ENCODE data around the gene CST9. TPM values are rescaled to one million over a fixed set of nuclear protein-coding genes. Genes with fewer than 3 reads are reported as not detected.

The CST9 gene
- total and polyA plus RNA-seq, 2 of the 13 experiments (the other 11 are each of a cell fraction or from before 2014, with no cell fraction given): 0.07 TPM; not detected in 1

DNA sequence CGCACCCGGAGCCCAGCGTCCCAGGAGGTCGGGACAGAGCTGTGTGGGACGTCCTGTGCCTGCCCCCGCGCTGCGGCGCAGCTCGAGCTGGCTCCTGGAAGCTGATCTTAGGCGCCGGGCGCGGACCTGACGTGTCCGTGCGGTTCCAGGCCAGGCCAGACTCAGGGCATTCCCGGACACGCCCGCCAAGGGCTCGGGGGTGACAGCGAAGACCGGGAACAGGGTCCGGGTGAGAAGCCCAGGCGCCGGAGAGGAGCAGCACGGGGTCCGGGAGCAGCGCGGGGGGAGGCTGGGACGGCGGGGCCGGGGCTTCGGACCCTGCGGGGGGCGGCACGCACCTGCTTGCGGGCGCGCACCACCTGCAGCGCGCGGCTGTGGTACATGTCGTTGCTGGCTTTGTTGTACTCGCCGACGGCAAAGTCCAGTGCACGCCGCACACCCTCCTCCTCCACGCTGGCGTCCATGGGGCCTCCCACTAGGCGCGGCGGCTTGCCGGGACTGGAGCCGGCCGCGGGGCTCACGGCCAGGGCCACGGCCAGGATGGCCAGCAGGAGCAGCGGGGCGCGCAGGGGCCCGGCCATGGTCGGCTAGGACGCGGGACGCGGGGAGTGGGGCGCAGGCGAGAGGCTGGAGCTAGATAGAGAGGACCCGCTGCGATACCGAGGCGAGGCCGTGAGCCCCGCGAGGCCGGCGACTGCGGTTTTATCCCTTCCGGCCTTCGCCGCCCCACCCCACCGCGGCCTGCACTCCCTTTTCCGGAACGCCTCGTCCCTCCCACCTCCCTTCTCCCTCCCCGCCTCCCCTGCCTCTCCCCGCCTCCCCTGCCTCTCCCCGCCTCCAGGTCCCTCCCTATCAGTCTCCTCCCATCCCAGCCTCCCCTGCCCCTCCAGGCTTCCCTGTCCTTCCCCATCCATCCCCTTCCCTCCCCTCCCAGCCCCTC lies 31.8 kb upstream of the CST9 start, which contains the start of gene CST3 (continued):
- no peak; the same call in 1 of the 2 replicates for TF ChIP-seq ZNF75D (CRISPR knock-in tag; IDR thresholded peaks at IDR 0.05; ENCODE audit: borderline replicate concordance)
- peak; percentile 89; the same call in 1 of the 2 replicates for TF ChIP-seq ZNF468 (CRISPR knock-in tag; IDR thresholded peaks at IDR 0.05)
- no peak for TF ChIP-seq ZNF326 (CRISPR knock-in tag; IDR thresholded peaks at IDR 0.05; ENCODE audit: borderline replicate concordance)
- TF ChIP-seq ZFP36 (IDR thresholded peaks at IDR 0.05; ENCODE audit: borderline replicate concordance, low read depth, low read length, partially characterized antibody): peak; percentile 17
- 0 out of 2 replicates have a peak, but pooled peaks have one; percentile 62 for TF ChIP-seq ZNF703 (CRISPR knock-in tag; IDR thresholded peaks at IDR 0.05; ENCODE audit: borderline replicate concordance)
- no peak for TF ChIP-seq ZNF17 (CRISPR knock-in tag; IDR thresholded peaks at IDR 0.05)
- peak; percentile 94 for TF ChIP-seq MTF2 (CRISPR knock-in tag; IDR thresholded peaks at IDR 0.05; ENCODE audit: borderline replicate concordance)
- no peak for TF ChIP-seq ZNF432 (CRISPR knock-in tag; IDR thresholded peaks at IDR 0.05; ENCODE audit: borderline replicate concordance)
- peak; percentile 49; the same call in 1 of the 2 replicates for TF ChIP-seq ZBTB7B (CRISPR knock-in tag; IDR thresholded peaks at IDR 0.05)
- TF ChIP-seq ZNF660 (CRISPR knock-in tag; IDR thresholded peaks at IDR 0.05; ENCODE audit: borderline replicate concordance, low read depth): peak; percentile 59; the same call in 1 of the 2 replicates
- no peak for TF ChIP-seq MBNL3 (CRISPR knock-in tag; conservative IDR thresholded peaks at IDR 0.05)
- peak; percentile 73 for TF ChIP-seq ARNTL (CRISPR knock-in tag; IDR thresholded peaks at IDR 0.05)
- TF ChIP-seq, protein P1, sequence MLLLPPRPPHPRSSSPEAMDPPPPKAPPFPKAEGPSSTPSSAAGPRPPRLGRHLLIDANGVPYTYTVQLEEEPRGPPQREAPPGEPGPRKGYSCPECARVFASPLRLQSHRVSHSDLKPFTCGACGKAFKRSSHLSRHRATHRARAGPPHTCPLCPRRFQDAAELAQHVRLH (CRISPR knock-in tag; IDR thresholded peaks at IDR 0.05; ENCODE audit: borderline replicate concordance, low read depth): 0 out of 2 replicates have a peak, but pooled peaks have one; percentile 38
- TF ChIP-seq SALL1 (CRISPR knock-in tag; IDR thresholded peaks at IDR 0.05): peak; percentile 90
- no peak for TF ChIP-seq RORA (CRISPR knock-in tag; IDR thresholded peaks at IDR 0.05)
- TF ChIP-seq ZNF557 (CRISPR knock-in tag; IDR thresholded peaks at IDR 0.05): peak; percentile 93; the same call in 1 of the 2 replicates
- TF ChIP-seq FOSL2 (CRISPR knock-in tag; IDR thresholded peaks at IDR 0.05): peak; percentile 39; the same call in 1 of the 2 replicates
- TF ChIP-seq MED8 (CRISPR knock-in tag; IDR thresholded peaks at IDR 0.05; ENCODE audit: insufficient replicate concordance): no peak
- TF ChIP-seq, protein P2, sequence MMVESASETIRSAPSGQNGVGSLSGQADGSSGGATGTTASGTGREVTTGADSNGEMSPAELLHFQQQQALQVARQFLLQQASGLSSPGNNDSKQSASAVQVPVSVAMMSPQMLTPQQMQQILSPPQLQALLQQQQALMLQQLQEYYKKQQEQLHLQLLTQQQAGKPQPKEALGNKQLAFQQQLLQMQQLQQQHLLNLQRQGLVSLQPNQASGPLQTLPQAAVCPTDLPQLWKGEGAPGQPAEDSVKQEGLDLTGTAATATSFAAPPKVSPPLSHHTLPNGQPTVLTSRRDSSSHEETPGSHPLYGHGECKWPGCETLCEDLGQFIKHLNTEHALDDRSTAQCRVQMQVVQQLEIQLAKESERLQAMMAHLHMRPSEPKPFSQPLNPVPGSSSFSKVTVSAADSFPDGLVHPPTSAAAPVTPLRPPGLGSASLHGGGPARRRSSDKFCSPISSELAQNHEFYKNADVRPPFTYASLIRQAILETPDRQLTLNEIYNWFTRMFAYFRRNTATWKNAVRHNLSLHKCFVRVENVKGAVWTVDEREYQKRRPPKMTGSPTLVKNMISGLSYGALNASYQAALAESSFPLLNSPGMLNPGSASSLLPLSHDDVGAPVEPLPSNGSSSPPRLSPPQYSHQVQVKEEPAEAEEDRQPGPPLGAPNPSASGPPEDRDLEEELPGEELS (CRISPR knock-in tag; IDR thresholded peaks at IDR 0.05): peak; percentile 68

All from HepG2 (cell line).